GM12865 (cell line): ENCODE measurements around the gene PLA2G4F.

Experiments used
- DNase-seq: peaks from one replicate; pipeline ENCODE4 v3.0.0; 2010; ENCODE audit warnings: low read depth
- H3K4me3 ChIP-seq: 2 replicates; pipeline ENCODE4 v1.5.1; 2011; ENCODE audit warnings: mild to moderate bottlenecking, low read depth, low read length, control low read depth
- CTCF ChIP-seq: IDR thresholded peaks from 2 replicates; pipeline ENCODE4 v1.5.1; 2011; ENCODE audit warnings: low read length, control low read depth, low read depth, inconsistent platforms; ENCODE audit not compliant: insufficient read depth; ENCODE audit errors: missing control alignments

Gene PLA2G4F

GRCh38 chr15:42156243-42156922 is at the start of gene PLA2G4F:
PLA2G4F (minus strand) TSS chr15:42156636; CDS start chr15:42156549, 87 bp downstream.
- no peak for DNase-seq
- H3K4me3 ChIP-seq = no peak within 1 kb of the TSS

GRCh38 chr15:42203891-42204290 is 47.5 kb upstream of the PLA2G4F start:
- no peak for TF ChIP-seq CTCF
- DNase-seq = no peak
- H3K4me3 ChIP-seq = no peak overlapping the region

More at GRCh38 chr15:42156243-42156922, at the start of gene PLA2G4F:
- no peak for TF ChIP-seq CTCF

GRCh38 chr15:42202653-42203052 is 46.2 kb upstream of the PLA2G4F start:
- H3K4me3 ChIP-seq = no peak overlapping the region
- DNase-seq = no peak
- TF ChIP-seq CTCF = no peak

GRCh38 chr15:42201801-42202200 is 45.4 kb upstream of the PLA2G4F start:
- no peak for TF ChIP-seq CTCF
- DNase-seq = no peak

GRCh38 chr15:42199126-42199525 is 42.7 kb upstream of the PLA2G4F start:
- no peak for TF ChIP-seq CTCF
- H3K4me3 ChIP-seq = no peak overlapping the region
- no peak for DNase-seq

More at GRCh38 chr15:42201801-42202200, 45.4 kb upstream of the PLA2G4F start:
- no peak overlapping the region for H3K4me3 ChIP-seq

- TF ChIP-seq CTCF = no peak
- DNase-seq = no peak
- no peak overlapping the region for H3K4me3 ChIP-seq
These were observed 42.1 kb upstream of the PLA2G4F start for GRCh38 chr15:42198516-42198915.

GRCh38 chr15:42194513-42194912 is 38.1 kb upstream of the PLA2G4F start:
- H3K4me3 ChIP-seq = no peak overlapping the region
- TF ChIP-seq CTCF = no peak
- no peak for DNase-seq
